Loucy (cell line): Measurements from ENCODE around the gene TBC1D8.

Source experiments
- CTCF ChIP-seq: fragments of 200-600 bp; sonication (generic); conservative IDR thresholded peaks from 2 replicates; pipeline ENCODE4 v1.5.1; 2014; ENCODE audit warnings: mild to moderate bottlenecking, antibody characterized with exemption, low read length
- EZH2phosphoT487 ChIP-seq: fragments of 200-600 bp; IDR thresholded peaks from 2 replicates; pipeline ENCODE4 v1.6.1; 2018; ENCODE audit warnings: antibody characterized with exemption, mild to moderate bottlenecking, moderate library complexity, borderline replicate concordance

GRCh38 chr2:101108357-101108756, 42.8 kb downstream of the TBC1D8 start:
- TF ChIP-seq CTCF (no peak), EZH2phosphoT487 (no peak)
